NCI-H2171 (cell line): ENCODE measurements around the gene GFOD1.
A peak's percentile ranks its signal among the peaks of the same experiment; 100 is the strongest.

Experiments
- DNase-seq: peaks from one replicate; lab custom pipeline; 2025; lab: John Stamatoyannopoulos, UW

GFOD1 gene

DNA sequence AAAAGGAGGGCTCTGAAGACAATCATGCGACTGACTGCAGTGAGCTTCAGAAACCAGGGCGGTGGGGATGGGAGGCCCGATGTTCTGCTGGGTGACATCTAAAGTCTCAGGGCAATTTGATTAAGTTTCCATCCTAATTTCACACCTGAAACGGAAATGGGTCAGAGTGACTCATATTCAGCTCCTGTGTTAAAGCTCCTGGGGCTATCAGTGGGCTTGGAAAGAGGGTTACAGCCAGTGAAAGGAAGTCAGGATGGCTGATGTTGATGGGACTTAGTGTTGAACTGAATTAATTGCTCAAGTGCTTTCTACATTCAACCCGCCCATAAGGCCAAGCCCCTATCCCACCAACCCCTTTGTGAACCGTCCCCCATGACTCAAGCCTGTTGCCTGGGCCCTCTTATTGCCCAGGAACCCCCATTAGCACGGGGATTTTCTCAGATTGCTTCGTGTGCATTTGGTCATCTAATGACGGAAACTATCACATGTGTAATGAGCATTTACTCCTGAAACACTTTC lies 112.0 kb downstream of the GFOD1 start:
- DNase-seq: no peak

DNA sequence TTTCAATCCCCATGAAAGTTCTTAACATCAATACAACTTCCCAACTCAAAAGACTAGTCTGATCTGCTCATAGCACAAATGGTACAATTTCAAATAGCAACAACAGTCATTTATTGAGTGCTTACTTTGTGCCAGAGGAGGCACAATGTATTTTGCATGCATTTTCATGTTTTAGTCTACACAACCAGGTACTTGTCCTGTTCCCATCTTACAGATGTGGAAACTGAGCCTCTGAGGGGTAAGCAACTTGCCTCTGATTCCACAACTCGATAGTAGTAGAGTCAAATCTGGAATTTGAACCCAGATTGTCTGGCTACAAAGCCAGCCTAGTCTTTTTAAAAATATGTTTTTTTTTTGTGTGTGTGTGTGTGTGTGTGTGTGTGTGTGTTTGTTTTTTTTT lies 113.5 kb downstream of the GFOD1 start:
- no peak for DNase-seq

- DNase-seq: no peak
Measured at GRCh38 chr6:13373488-13373886, 113.9 kb downstream of the GFOD1 start.

- DNase-seq: no peak
Measured at GRCh38 chr6:13372688-13373487, 114.5 kb downstream of the GFOD1 start.

GRCh38 chr6:13372076-13372475 lies 115.3 kb downstream of the GFOD1 start:
- DNase-seq: no peak

DNA sequence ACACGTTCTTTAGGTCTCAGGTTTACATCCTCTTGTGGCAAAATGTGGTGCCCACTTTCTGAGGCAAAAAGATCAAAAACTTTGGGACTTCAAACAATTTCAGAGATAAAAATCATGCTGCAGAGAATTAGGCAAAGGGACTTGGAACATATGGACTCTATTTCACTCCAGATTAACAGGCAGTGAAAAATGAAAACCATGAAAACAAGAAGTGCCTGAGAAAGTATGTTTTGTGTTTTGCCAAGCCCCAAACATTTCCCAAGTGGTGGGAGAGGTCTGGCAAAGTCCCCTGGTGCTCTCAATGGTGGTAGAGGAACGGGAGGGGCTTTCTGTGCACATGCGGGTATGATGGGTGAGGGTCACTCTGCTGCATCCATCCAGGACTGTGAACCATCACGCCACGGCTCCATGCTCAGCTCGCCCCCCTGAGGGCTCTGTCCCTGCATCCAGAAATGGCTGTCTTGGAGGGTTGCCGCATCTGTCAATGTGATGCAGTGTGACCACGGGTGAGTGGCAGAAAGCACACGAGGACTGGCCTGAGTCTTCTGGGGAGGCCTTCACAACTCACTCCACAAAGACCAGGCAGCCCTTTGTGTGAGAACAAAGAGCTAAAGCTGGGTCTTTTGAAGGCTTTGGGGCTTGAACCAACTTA lies 115.9 kb downstream of the GFOD1 start:
- no peak for DNase-seq

DNA sequence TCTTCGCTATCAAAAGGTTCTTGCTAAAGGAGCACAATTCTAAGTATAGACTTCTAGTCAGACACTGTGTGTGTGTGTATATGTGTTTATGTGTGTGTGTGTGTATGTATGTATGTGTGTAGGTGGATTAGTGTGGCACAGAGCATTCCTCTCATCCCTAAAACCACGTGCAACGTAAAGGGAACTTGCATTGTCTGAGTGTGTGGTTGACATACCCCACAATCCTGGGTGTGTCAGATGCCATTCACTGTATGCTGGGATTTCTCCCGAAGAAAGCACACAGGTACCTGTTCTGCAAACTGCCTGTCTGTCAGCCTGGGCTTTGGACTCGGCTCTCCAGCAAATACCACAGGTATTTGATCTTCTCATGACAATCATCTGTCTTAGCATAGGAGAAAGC lies 116.8 kb downstream of the GFOD1 start:
- DNase-seq: no peak

DNA sequence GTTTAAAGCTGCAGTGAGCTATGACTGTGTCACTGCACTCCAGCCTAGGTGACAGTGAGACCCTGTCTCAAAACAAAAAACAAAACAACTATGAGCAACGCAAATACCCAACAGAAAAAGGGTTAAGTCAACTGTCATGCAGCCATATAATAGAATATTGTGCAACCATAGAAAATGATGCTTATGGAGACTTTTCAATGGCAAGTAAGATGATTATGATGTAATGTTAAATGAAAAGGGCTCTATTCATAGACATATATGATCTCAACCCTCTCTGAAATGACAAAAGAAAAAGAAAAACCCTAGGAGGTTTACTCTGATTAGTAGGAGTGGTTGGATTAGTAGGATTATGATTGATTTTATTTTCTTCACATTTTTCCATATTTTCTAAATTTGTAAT lies 117.8 kb downstream of the GFOD1 start:
- no peak for DNase-seq

- DNase-seq: no peak
Measured at GRCh38 chr6:13368731-13369115, 118.7 kb downstream of the GFOD1 start.

GRCh38 chr6:13368079-13368730 lies 119.2 kb downstream of the GFOD1 start:
- no peak for DNase-seq

DNA sequence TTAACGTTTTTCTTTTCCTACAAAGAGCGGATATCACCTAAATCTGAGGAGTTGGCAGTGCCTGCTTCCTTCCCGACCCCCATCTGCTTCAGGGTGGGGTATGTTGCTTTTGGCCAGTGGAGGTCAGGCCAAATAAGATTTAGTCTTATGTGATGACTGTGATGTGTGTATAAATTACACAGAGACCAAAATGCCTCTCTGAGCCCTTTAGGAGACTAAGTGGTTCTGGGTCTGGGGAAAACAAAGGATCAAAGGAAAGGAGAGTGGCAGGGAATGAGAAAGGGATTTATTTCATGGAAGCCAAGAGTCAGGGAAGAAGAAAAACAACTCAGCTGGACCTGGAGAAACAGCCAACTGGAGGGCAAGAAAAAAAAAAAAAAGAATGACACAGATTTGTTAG lies 120.0 kb downstream of the GFOD1 start:
- no peak for DNase-seq

DNA sequence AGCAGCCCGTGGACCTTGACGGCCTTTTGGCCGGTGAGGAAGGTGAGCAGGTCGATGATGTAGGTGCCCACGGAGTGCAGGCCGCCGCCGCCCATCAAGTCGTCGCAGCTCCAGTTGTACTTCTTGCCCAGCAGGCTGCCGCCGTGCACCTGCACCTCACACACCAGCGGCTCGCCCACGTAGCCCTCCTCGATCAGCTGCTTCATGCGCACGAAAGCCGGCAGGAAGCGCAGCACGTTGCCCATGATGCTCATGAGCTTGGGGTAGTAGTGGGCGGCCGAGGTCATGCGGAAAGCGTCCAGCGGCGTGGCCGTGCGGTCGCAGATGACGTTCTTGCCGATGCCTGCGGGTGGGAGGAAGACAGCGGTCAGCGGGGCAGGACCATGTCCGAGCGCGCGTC lies 122.1 kb downstream of the GFOD1 start:
- no peak for DNase-seq

- DNase-seq: no peak
Measured at GRCh38 chr6:13364842-13365241, 122.6 kb downstream of the GFOD1 start.

DNA sequence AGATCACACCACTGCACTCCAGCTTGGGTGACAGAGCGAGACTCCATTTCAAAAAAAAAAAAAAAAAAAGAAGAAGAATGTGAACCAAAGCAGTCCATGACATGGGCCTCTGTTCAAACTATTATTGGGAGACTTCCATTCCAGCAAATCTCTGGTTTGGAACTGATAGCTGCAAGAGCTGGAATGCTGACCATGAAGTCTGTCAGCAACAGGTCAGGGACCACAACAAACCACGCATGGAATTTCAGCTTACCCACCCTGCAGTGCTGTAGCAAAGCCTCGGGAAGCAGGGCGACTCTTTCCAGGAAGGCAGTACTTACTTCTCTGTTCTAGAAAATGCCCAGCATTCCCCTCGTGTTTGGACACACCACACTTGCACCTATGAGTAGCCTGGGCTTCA lies 125.0 kb downstream of the GFOD1 start:
- no peak for DNase-seq

GRCh38 chr6:13360671-13361540 lies 126.5 kb downstream of the GFOD1 start:
- DNase-seq: no peak

- DNase-seq: no peak
Measured at GRCh38 chr6:13359287-13359686, 128.1 kb downstream of the GFOD1 start.

- no peak for DNase-seq
Measured at GRCh38 chr6:13358511-13358910, 128.9 kb downstream of the GFOD1 start.

DNA sequence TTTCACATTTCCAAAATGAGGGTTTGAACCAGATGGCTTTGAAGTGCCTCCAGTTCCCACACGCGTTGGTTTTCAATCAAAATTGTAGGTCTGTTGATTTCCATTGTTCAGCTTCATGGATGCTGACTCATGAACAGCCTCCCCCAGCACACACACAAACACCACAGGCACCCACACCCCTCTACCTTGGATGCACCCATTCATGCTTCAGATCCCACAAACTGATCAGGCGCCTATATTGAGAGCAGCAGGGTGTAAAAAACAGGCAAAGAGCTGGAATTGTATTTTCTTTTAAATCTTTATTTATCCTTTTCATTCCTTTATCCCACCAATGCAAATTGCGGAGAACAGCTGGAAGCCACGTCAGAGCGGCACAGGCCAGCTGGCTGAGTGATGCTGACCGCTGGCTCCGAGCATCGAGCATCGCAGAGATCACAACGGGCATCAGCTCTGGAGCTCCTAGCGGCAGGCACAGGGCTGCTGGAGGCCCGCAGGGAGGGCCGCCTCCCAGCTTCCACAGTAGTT lies 129.8 kb downstream of the GFOD1 start:
- DNase-seq: peak; percentile 49

DNA sequence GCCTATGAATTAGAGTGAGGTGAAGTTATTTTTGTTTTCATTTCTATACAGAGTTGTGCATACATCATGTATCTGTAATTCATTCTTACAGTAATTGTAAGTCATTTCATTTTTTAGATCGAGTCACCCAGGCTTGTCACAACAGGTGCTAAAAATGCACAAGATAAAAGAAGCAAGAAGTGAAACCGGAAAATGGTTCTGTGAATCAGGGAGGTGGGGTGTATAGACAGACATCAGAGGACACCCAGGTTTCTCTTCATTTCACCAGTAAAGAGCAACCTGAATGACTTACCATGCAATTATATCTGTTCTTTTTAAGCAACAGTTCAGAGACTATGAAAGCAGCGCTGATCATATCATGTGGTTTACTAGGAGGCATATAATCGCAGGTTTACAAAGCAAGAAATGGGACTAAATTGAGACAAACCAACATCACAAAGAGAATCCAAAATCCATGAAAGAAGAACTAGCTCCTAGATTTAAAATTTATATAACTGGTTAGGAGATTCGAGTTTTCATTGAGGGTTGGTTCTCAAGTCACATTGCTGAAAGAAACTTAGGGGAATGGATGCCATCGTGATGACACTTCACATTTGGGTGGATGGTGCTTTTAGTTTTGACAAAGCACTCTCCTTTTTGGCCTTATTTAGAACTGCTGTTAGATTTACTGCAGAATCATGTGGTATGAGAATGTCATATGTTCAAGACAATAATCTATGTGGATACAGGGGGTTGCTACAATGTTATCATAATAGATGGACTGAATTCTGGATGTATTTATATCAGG lies 131.2 kb downstream of the GFOD1 start:
- no peak for DNase-seq

GRCh38 chr6:13355043-13355945 lies 132.1 kb downstream of the GFOD1 start:
- DNase-seq: no peak
